ENCODE results near the gene MYEF2. TPM values are rescaled to one million over a fixed set of nuclear protein-coding genes. Genes with fewer than 3 reads are reported as not detected.

Gene MYEF2
- total and polyA plus RNA-seq, 10 of the 15 experiments (the other 5 are each of a cell fraction or from before 2014, with no cell fraction given) = 9.2 to 47.0 (median 19.9) TPM

GRCh38 chr15:48176957-48177356 lies 1.1 kb downstream of the MYEF2 start:
- FAIRE-seq = no peak
- peak; percentile 19 for ATAC-seq
- no peak for DNase-seq (ENCODE audit: low read depth, low spot score)
- WGBS (ENCODE audit: insufficient coverage, insufficient replicate concordance, low lambda C conversion rate, missing lambda C conversion rate) = 48% methylated on average over 2 of the region's 2 CpGs
- no peaks in the 10 kb centered on the region for H3K27me3 ChIP-seq (replicated peaks in 1 of 2; ENCODE audit: control insufficient read depth in 2 of 2, insufficient read depth in 2 of 2, low read length in 1 of 2)
- TF ChIP-seq BMI1 (IDR thresholded peaks at IDR 0.05; ENCODE audit: borderline replicate concordance) = no peak
- TF ChIP-seq TCF7 (IDR thresholded peaks at IDR 0.05; ENCODE audit: borderline replicate concordance) = no peak
- TF ChIP-seq ZNF217 (IDR thresholded peaks at IDR 0.05) = no peak
- no peak overlapping the region for H2AFZ ChIP-seq (ENCODE audit: control insufficient read depth, low read depth, low read length)
- SMC1A ChIA-PET (ENCODE audit: uncharacterized antibody, unreplicated experiment) = interaction anchor here (0.7 to 2.0 kb wide), 3 partner anchors 9 to 36 kb away, joined by 4 to 8 read pairs (median 4); no protein-coding TSS in a partner anchor
- CTCF ChIA-PET = interaction anchor here (1.1 to 1.9 kb wide), 2 partner anchors 110 to 376 kb away, joined by 3 to 5 read pairs; no protein-coding TSS in a partner anchor
- peak overlapping the region; percentile 92 for H3K4me3 ChIP-seq
- peaks cover 41% of the 10 kb centered on the region for H3K79me2 ChIP-seq (ENCODE audit: control insufficient read depth, insufficient read depth, low read length)
- POLR2A ChIA-PET = interaction anchor here (0.6 to 0.9 kb wide), 2 partner anchors 44 to 155 kb away, joined by 3 read pairs; partner anchors contain the start of gene DUT
- no peaks in the 10 kb centered on the region; a peak in 1 of 4 replicates for H3K36me3 ChIP-seq (ENCODE audit: control insufficient read depth in 2 of 2, insufficient read depth in 2 of 2, low read length in 1 of 2)
- TSS peak; percentile 65 for BruUV-seq (replicated peaks)
- RAD21 ChIA-PET (ENCODE audit: unreplicated experiment) = interaction anchor here (0.9 to 1.5 kb wide), 5 partner anchors 23 to 64 kb away, joined by 3 to 5 read pairs (median 3); no protein-coding TSS in a partner anchor
- intact Hi-C loops (cut with micrococcal nuclease; ENCODE audit: unreplicated experiment) (no loop called here), in situ Hi-C loops (cut with MboI) (no loop called here)
- peaks cover 5% of the 10 kb centered on the region; the same call in 2 of the 3 replicates for H3K9me3 ChIP-seq (replicated peaks; ENCODE audit: control insufficient read depth, insufficient read depth, low read length)
- H3K4me1 ChIP-seq (ENCODE audit: control insufficient read depth, insufficient read depth, low read length) = peaks cover 15% of the 10 kb centered on the region; the same call in 1 of the 2 replicates
- H4K20me1 ChIP-seq (ENCODE audit: control insufficient read depth, insufficient read depth) = no peaks in the 10 kb centered on the region
- peak overlapping the region; percentile 85 for H3K4me2 ChIP-seq (ENCODE audit: control insufficient read depth, insufficient read depth)
- no peak overlapping the region; the same call in 1 of the 2 replicates for H3K27ac ChIP-seq (ENCODE audit: control insufficient read depth, insufficient read depth)
- peak overlapping the region; percentile 81 for H3K9ac ChIP-seq (ENCODE audit: control insufficient read depth, insufficient read depth, low read length)

GRCh38 chr15:48176112-48176511 lies 2.0 kb downstream of the MYEF2 start:
- Histone ChIP-seq H3K36me3 (ENCODE audit: control insufficient read depth in 2 of 2, insufficient read depth in 2 of 2, low read length in 1 of 2) (no peaks in the 10 kb centered on the region; a peak in 1 of 4 replicates), H2AFZ (ENCODE audit: control insufficient read depth, low read depth, low read length) (no peak overlapping the region), H3K9ac (ENCODE audit: control insufficient read depth, insufficient read depth, low read length) (no peak overlapping the region), H3K4me1 (ENCODE audit: control insufficient read depth, insufficient read depth, low read length) (peaks cover 15% of the 10 kb centered on the region; the same call in 1 of the 2 replicates), H3K4me2 (ENCODE audit: control insufficient read depth, insufficient read depth) (peak overlapping the region; percentile 85; the same call in 1 of the 2 replicates), H3K9me3 (replicated peaks; ENCODE audit: control insufficient read depth, insufficient read depth, low read length) (peaks cover 5% of the 10 kb centered on the region; the same call in 2 of the 3 replicates), H3K4me3 (peak overlapping the region; percentile 92; the same call in 1 of the 2 replicates), H3K79me2 (ENCODE audit: control insufficient read depth, insufficient read depth, low read length) (peaks cover 45% of the 10 kb centered on the region), H3K27ac (ENCODE audit: control insufficient read depth, insufficient read depth) (no peak overlapping the region), H4K20me1 (ENCODE audit: control insufficient read depth, insufficient read depth) (no peaks in the 10 kb centered on the region), H3K27me3 (replicated peaks in 1 of 2; ENCODE audit: control insufficient read depth in 2 of 2, insufficient read depth in 2 of 2, low read length in 1 of 2) (no peaks in the 10 kb centered on the region)
- no peak for DNase-seq (ENCODE audit: low read depth, low spot score)
- ChIA-PET CTCF (interaction anchor here (0.9 kb wide), 1 partner anchor 17 kb away, joined by 3 read pairs; no protein-coding TSS in a partner anchor), POLR2A (no interaction called here), SMC1A (ENCODE audit: uncharacterized antibody, unreplicated experiment) (interaction anchor here (1.7 to 2.0 kb wide), 2 partner anchors 8 to 35 kb away, joined by 4 to 8 read pairs; no protein-coding TSS in a partner anchor), RAD21 (ENCODE audit: unreplicated experiment) (no interaction called here)
- BruUV-seq (replicated peaks) = no TSS peak
- WGBS (ENCODE audit: insufficient coverage, insufficient replicate concordance, low lambda C conversion rate, missing lambda C conversion rate) = 91% methylated on average over 4 of the region's 4 CpGs
- FAIRE-seq = no peak
- intact Hi-C loops (cut with micrococcal nuclease; ENCODE audit: unreplicated experiment) (no loop called here), in situ Hi-C loops (cut with MboI) (no loop called here)
- TF ChIP-seq BACH1 (IDR thresholded peaks at IDR 0.05; ENCODE audit: borderline replicate concordance) = no peak
- TF ChIP-seq CHD2 (IDR thresholded peaks at IDR 0.05; ENCODE audit: borderline replicate concordance, low read depth, low read length) = no peak
- no peak for TF ChIP-seq MTA2 (IDR thresholded peaks at IDR 0.05; ENCODE audit: low read depth)
- TF ChIP-seq USF2 (IDR thresholded peaks at IDR 0.05; ENCODE audit: borderline replicate concordance, low read depth, low read length) = no peak
- TF ChIP-seq CREM (IDR thresholded peaks at IDR 0.05; ENCODE audit: low read depth) = no peak
- TF ChIP-seq ZBTB11 (CRISPR knock-in tag; IDR thresholded peaks at IDR 0.05) = no peak
- ATAC-seq = no peak
